ENCODE measurements around the gene GNB5.
A peak's percentile ranks its signal among the peaks of the same experiment; 100 is the strongest.
"Not testable (repeated sequence)": the region's sequence is repeated elsewhere in the genome, so short reads cannot be mapped to it uniquely, and the experiment has no call there.

The GNB5 gene

GRCh38 chr15:52171386-52171785 lies 19.8 kb downstream of the GNB5 start:
- DNase-seq = peak in 3 of 58 donors; percentile 15 to 18 (median 16)

GRCh38 chr15:52170199-52170598 lies 21.0 kb downstream of the GNB5 start:
- DNase-seq = not testable (repeated sequence)

- DNase-seq = peak in 2 of 58 donors; percentile 10 to 20
Observed at GRCh38 chr15:52165494-52166131, 25.6 kb downstream of the GNB5 start.

GRCh38 chr15:52164631-52165265 lies 26.4 kb downstream of the GNB5 start:
- no peak for DNase-seq

GRCh38 chr15:52163321-52164190 lies 27.6 kb downstream of the GNB5 start:
- DNase-seq = no peak

GRCh38 chr15:52162876-52163275 lies 28.3 kb downstream of the GNB5 start:
- no peak for DNase-seq

GRCh38 chr15:52162260-52162659 lies 28.9 kb downstream of the GNB5 start:
- no peak for DNase-seq

GRCh38 chr15:52161406-52161966 lies 29.7 kb downstream of the GNB5 start:
- no peak for DNase-seq

- DNase-seq = no peak
Observed at GRCh38 chr15:52159645-52160044, 31.5 kb downstream of the GNB5 start.

GRCh38 chr15:52158084-52158765 lies 33.0 kb downstream of the GNB5 start:
- peak in 1 of 58 donors; percentile 21 for DNase-seq

- DNase-seq = no peak
Observed at GRCh38 chr15:52155878-52156277, 35.3 kb downstream of the GNB5 start.

GRCh38 chr15:52154896-52155865 lies 36.0 kb downstream of the GNB5 start:
- no peak for DNase-seq

GRCh38 chr15:52153900-52154895 lies 37.0 kb downstream of the GNB5 start:
- DNase-seq = no peak

GRCh38 chr15:52151353-52151752 lies 39.8 kb downstream of the GNB5 start:
- DNase-seq = no peak

GRCh38 chr15:52150871-52151270 lies 40.3 kb downstream of the GNB5 start:
- DNase-seq = no peak

GRCh38 chr15:52150043-52150825 lies 41.0 kb downstream of the GNB5 start:
- no peak for DNase-seq

- no peak for DNase-seq
Observed at GRCh38 chr15:52148403-52148802, 42.8 kb downstream of the GNB5 start.

- DNase-seq = no peak
Observed at GRCh38 chr15:52146776-52147175, 44.4 kb downstream of the GNB5 start.

All from anterior cingulate cortex (tissue), 58 donors.